MM.1S (cell line): ENCODE data around the gene RALGAPA2.

ENCODE experiments used
- DNase-seq: peaks from one replicate; pipeline ENCODE4 v3.0.0-alpha.2; 2015
- H2AFZ ChIP-seq: fragments of 300-600 bp; sonication (generic); 2 replicates; pipeline ENCODE4 v1.6.0; 2016; ENCODE audit warnings: antibody characterized with exemption, low read length
- H3F3A ChIP-seq: fragments of 300-600 bp; sonication (generic); 2 replicates; pipeline ENCODE4 v1.6.1; 2016; ENCODE audit warnings: mild to moderate bottlenecking, antibody characterized with exemption, low read length, moderate library complexity, mixed read lengths; ENCODE audit not compliant: insufficient read depth
- H3K27ac ChIP-seq: fragments of 300-600 bp; sonication (generic); 2 replicates; pipeline ENCODE4 v1.5.1; 2016; ENCODE audit warnings: mild to moderate bottlenecking, low read length
- H3K27me3 ChIP-seq: fragments of 300-600 bp; sonication (generic); replicated peaks from 2 replicates; pipeline ENCODE4 v1.6.0; 2016; ENCODE audit warnings: low read length; ENCODE audit not compliant: insufficient read depth
- H3K36me3 ChIP-seq: fragments of 300-600 bp; sonication (generic); replicated peaks from 2 replicates; pipeline ENCODE4 v1.6.1; 2016; ENCODE audit warnings: mild to moderate bottlenecking, low read length, mixed read lengths; ENCODE audit not compliant: insufficient read depth
- H3K4me1 ChIP-seq: fragments of 300-600 bp; sonication (generic); 2 replicates; pipeline ENCODE4 v1.6.1; 2016; ENCODE audit warnings: low read length, mixed read lengths
- H3K4me2 ChIP-seq: fragments of 300-600 bp; sonication (generic); 2 replicates; pipeline ENCODE4 v1.6.0; 2016; ENCODE audit warnings: low read depth, low read length
- H3K4me3 ChIP-seq: fragments of 300-600 bp; sonication (generic); 2 replicates; pipeline ENCODE4 v1.5.1; 2016; ENCODE audit warnings: low read length, mixed read lengths
- H3K79me2 ChIP-seq: fragments of 300-600 bp; sonication (generic); 2 replicates; pipeline ENCODE4 v1.6.1; 2016; ENCODE audit warnings: mixed run types, low read length, mixed read lengths
- H3K9ac ChIP-seq: fragments of 300-600 bp; sonication (generic); 2 replicates; pipeline ENCODE4 v1.6.1; 2016; ENCODE audit warnings: low read length, mixed read lengths
- H3K9me2 ChIP-seq: fragments of 300-600 bp; sonication (generic); replicated peaks from 2 replicates; pipeline ENCODE4 v1.6.1; 2016; ENCODE audit warnings: mild to moderate bottlenecking, low read length, mixed read lengths; ENCODE audit not compliant: insufficient read depth
- H3K9me3 ChIP-seq: fragments of 300-600 bp; sonication (generic); replicated peaks from 2 replicates; pipeline ENCODE4 v1.6.1; 2016; ENCODE audit warnings: mild to moderate bottlenecking, low read length, mixed read lengths; ENCODE audit not compliant: insufficient read depth
- H4K20me1 ChIP-seq: fragments of 300-600 bp; sonication (generic); 2 replicates; pipeline ENCODE4 v1.6.1; 2016; ENCODE audit warnings: mild to moderate bottlenecking, low read length, moderate library complexity, mixed read lengths; ENCODE audit not compliant: insufficient read depth
- EZH2 ChIP-seq: fragments of 300-600 bp; sonication (generic); optimal IDR thresholded peaks from 2 replicates; pipeline ENCODE3; 2017; ENCODE audit warnings: low read depth, mild to moderate bottlenecking, antibody characterized with exemption, low read length, mixed read lengths
- EZH2phosphoT487 ChIP-seq: fragments of 300-600 bp; sonication (generic); IDR thresholded peaks from 2 replicates; pipeline ENCODE4 v1.6.1; 2018; ENCODE audit warnings: antibody characterized with exemption, low read length
- TF ChIP-seq, protein P1 (sequence below): fragments of 300-600 bp; sonication (generic); IDR thresholded peaks from 2 replicates; pipeline ENCODE4 v1.5.1; 2016; ENCODE audit warnings: antibody characterized with exemption, low read length, mixed read lengths

Gene RALGAPA2

GRCh38 chr20:20367575-20368417 lies 344.6 kb downstream of the RALGAPA2 start, which contains the start of gene INSM1:
INSM1 (plus strand) TSS chr20:20368104; CDS start chr20:20368268, 164 bp downstream.
- 0 out of 2 replicates have a peak, but pooled peaks cover 3% of the 10 kb centered on the region for H3K4me1 ChIP-seq
- H2AFZ ChIP-seq: no peak within 1 kb of the TSS
- no peaks in the 10 kb centered on the region for H4K20me1 ChIP-seq
- TF ChIP-seq, protein P1, sequence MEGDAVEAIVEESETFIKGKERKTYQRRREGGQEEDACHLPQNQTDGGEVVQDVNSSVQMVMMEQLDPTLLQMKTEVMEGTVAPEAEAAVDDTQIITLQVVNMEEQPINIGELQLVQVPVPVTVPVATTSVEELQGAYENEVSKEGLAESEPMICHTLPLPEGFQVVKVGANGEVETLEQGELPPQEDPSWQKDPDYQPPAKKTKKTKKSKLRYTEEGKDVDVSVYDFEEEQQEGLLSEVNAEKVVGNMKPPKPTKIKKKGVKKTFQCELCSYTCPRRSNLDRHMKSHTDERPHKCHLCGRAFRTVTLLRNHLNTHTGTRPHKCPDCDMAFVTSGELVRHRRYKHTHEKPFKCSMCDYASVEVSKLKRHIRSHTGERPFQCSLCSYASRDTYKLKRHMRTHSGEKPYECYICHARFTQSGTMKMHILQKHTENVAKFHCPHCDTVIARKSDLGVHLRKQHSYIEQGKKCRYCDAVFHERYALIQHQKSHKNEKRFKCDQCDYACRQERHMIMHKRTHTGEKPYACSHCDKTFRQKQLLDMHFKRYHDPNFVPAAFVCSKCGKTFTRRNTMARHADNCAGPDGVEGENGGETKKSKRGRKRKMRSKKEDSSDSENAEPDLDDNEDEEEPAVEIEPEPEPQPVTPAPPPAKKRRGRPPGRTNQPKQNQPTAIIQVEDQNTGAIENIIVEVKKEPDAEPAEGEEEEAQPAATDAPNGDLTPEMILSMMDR: no peak
- no peak for TF ChIP-seq EZH2
- no peak for TF ChIP-seq EZH2phosphoT487
- H3K27ac ChIP-seq: no peak within 1 kb of the TSS
- no peaks in the 10 kb centered on the region for H3K36me3 ChIP-seq
- DNase-seq: no peak
- H3K4me3 ChIP-seq: 0 out of 2 replicates have a peak within 1 kb of the TSS, but pooled peaks have one; percentile 25
- no peak within 1 kb of the TSS for H3K9ac ChIP-seq
- H3K79me2 ChIP-seq: no peaks in the 10 kb centered on the region
- H3K9me2 ChIP-seq: no peaks in the 10 kb centered on the region
- H3F3A ChIP-seq: no peaks in the 10 kb centered on the region
- H3K9me3 ChIP-seq: no peaks in the 10 kb centered on the region
- peaks cover 82% of the 10 kb centered on the region for H3K27me3 ChIP-seq
- H3K4me2 ChIP-seq: peak within 1 kb of the TSS; percentile 54; the same call in 1 of the 2 replicates

DNA sequence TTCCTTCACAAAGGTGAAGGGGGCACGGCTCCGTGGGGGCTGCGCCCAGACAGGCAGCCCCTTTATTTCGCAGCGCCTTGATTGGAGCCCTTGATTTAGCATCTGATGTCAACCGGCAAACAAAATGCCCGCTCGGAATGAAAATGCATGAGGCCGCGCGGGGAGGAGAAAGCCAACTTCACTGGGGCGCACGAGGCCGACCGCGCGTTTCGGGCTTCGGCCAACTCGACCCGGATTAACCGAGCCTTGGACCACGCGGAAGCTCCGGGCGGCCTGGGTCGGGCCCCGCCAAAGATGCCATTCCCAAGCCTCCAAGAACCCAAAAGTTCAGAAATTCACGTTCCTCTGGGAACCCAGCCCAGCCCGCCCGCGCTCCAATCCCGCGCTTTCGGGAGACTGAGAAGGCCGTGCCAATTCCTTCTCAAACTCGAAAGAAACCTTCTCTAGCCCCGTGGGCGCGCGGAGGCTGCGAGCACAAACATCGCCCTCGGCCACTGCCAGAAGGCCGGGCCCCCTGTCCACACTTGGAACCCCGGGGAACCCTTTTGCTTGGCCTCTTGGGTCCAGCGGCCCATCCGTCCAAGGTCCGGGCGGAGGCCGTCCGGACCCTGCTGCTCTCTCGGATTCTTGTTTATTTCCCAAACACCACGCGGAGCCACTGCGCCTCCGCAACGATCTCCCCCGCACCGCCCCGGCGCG lies 345.4 kb downstream of the RALGAPA2 start:
- Histone ChIP-seq H3K4me3 (0 out of 2 replicates have a peak overlapping the region, but pooled peaks have one; percentile 25), H4K20me1 (no peaks in the 10 kb centered on the region), H3F3A (no peaks in the 10 kb centered on the region), H3K9me3 (no peaks in the 10 kb centered on the region), H3K27ac (no peak overlapping the region), H3K4me1 (0 out of 2 replicates have a peak, but pooled peaks cover 3% of the 10 kb centered on the region), H3K27me3 (peaks cover 82% of the 10 kb centered on the region), H2AFZ (no peak overlapping the region), H3K4me2 (peak overlapping the region; percentile 54; the same call in 1 of the 2 replicates), H3K36me3 (no peaks in the 10 kb centered on the region), H3K9me2 (no peaks in the 10 kb centered on the region), H3K9ac (no peak overlapping the region), H3K79me2 (no peaks in the 10 kb centered on the region)
- TF ChIP-seq EZH2phosphoT487: no peak
- TF ChIP-seq, protein P1: no peak
- no peak for TF ChIP-seq EZH2
- DNase-seq: no peak

GRCh38 chr20:20366551-20366875 lies 345.9 kb downstream of the RALGAPA2 start:
- H4K20me1 ChIP-seq: no peaks in the 10 kb centered on the region
- H3K79me2 ChIP-seq: no peaks in the 10 kb centered on the region
- H3F3A ChIP-seq: no peaks in the 10 kb centered on the region
- H3K27ac ChIP-seq: no peak overlapping the region
- no peak overlapping the region for H2AFZ ChIP-seq
- no peak overlapping the region for H3K4me2 ChIP-seq
- no peak overlapping the region for H3K9ac ChIP-seq
- H3K27me3 ChIP-seq: peaks cover 82% of the 10 kb centered on the region
- H3K4me1 ChIP-seq: 0 out of 2 replicates have a peak, but pooled peaks cover 3% of the 10 kb centered on the region
- H3K9me2 ChIP-seq: no peaks in the 10 kb centered on the region
- TF ChIP-seq EZH2: no peak
- TF ChIP-seq EZH2phosphoT487: no peak
- TF ChIP-seq, protein P1: no peak
- H3K36me3 ChIP-seq: no peaks in the 10 kb centered on the region
- no peak overlapping the region for H3K4me3 ChIP-seq
- no peaks in the 10 kb centered on the region for H3K9me3 ChIP-seq
- DNase-seq: no peak
